HS-5 (cell line): ENCODE data around the gene TRIM69.
A peak's percentile ranks its signal among the peaks of the same experiment; 100 is the strongest.
"Not testable (repeated sequence)": the region's sequence is repeated elsewhere in the genome, so short reads cannot be mapped to it uniquely, and the experiment has no call there.

ENCODE experiments used
- DNase-seq: peaks from one replicate; pipeline ENCODE4 v3.0.0-alpha.2; 2012; ENCODE audit warnings: low read depth

The TRIM69 gene

DNA sequence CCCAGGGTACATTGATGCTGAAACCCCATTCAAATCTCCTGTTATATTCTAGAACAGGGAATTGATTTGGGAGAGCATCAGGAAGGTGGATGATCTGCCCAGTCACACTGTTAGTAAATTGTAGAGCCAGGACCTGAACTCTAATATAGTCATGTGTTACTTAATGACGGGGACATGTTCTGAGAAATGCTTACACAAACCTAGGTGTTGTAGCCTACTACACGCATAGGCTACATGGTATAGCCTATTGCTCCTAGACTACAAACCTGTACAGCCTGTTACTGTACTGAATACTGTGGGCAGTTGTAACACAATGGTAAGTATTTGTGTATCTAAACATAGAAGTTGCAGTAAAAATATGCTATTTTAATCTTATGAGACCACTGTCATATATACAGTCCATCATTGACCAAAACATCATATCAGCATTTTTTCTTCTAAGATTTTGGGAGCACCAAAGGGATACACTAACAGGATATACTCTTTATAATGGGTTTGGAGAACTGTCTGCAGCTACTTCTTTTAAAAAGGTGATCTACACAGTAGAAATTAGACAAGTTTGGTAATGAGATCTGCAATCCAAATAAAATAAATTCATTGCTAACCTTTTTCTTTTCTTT, 19.2 kb upstream of the TRIM69 start:
- no peak for DNase-seq

DNA sequence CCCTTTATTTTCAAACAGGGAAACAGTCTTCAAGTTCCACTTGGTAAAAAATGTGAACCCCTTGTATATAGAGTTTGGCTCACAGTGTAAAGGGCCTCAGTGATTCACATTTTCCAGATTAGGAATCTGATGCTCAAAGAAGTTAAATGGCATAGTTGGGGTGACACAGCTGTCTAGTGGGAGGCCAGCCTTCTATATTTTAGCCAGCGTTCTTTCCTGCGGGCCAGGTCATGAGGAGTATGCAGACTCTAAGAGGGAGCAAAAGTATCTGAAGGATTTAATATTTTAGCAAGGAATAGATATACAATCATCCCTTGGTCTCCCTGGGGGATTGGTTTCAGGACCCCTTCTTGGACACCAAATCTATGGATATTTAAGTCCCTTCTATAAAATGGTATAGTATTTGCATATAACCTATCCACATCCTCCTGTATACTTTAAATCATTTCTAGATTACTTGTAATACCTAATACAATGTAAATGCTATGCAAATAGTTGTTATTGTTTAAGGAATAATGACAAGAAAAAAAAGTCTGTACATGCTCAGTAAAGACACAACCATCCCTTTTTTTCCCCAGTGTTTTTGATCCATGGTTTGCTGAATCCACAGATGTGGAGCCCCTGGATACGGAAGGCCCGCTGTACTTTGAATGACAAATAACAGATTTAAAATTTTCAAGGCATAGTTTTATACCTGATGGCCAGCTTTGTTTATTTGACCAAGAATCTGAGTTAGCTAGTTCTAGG, 18.0 kb upstream of the TRIM69 start:
- no peak for DNase-seq

DNA sequence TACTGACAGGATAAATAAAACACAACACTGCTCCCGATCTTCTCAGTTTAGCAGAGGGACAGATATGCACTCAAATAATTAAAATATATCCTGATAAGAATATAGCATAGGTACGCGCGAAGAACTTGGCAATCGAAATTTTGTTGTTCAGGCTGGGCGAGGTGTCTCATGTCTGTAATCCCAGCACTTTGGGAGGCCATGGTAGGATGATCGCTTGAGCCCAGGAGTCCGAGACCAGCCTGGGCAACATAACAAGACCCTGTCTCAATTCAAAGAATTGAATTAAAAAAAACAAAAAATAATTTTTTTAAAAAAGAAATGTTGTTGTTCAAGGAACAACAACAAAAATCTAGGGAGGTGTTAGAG, 17.4 kb upstream of the TRIM69 start:
- DNase-seq = no peak

DNA sequence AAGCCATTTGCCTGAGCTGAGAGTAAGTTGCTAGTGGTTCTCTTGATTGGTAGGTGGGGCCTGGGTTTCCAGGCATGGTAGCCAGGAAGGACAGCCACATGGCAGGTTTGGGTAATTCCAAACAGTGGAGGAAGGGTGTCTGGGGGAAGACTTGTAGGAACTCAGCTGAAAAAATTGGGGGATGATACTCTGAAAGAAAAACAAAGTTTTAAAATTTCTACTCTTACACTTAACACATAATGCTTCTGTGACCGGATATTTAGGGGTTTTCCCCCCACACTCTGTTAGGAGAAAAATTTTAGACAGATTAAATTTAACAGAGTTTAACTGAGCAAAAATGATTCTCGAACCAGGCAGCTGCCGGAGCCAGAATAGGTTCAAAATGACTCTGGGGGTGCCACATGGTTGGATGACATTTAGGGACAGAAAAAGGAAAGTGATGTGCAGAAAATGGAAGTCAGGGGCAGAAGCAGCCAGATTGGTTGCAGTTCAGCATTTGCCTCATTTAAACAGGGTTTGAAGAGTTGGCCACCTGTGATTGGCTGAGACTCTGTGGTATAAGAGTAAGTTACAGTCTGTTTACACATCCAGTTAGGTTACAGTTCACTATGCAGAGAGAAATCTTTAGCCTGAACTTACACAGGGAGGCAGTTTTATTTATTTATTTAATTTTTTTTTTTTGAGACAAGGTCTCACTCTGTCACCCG, 16.9 kb upstream of the TRIM69 start:
- no peak for DNase-seq

DNA sequence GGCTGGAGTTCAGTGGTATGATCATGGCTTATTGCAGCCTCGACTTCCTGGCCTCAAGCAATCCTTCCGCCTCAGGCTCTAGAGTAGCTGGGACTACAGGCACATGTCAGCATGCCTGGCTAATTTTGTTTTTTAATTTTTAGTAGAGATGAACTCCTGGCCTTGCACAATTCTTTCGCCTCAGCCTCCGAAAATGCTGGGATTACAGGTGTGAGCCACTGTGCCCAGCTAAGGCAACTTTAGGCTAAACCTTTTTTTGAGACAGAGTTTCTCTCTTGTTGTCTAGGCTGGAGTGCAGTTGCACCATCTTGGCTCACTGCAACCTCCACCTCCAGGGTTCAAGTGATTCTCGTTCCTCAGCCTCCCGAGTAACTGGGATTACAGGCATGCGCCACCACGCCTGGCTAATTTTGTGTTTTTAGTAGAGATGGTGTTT, 16.3 kb upstream of the TRIM69 start:
- DNase-seq = not testable (repeated sequence)

DNA sequence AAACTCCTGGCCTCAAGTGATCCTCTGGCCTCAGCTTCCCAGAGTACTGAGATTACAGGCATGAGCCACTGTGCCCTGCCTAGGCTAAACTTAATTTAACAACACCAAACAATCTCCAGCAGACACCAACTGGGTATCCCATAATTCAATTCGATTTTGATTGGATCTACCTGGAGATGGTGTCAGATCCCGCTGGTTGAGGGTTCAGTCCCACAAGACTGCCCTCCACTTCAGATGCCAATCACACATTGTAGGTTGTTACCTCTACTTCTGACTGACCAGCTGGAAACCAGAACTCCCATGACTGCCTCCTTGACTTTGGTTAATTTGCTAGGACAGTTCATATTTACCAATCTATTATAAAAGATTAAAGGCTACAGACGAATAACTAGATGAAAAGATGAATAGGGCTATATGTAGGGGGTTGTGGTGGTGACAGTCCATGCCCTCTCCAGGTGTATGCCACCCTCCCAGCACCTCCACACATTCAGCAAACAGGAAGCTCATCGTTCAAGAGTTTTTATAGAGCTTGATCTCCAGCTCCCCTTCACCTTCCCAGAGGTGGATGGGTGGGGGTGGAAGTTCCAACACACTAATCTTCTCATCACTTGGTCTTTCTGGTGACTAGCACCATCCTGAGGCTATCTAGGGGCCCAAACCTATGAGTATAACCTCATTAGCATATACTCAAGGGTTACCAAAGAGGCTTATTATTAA, 15.7 kb upstream of the TRIM69 start:
- no peak for DNase-seq

DNA sequence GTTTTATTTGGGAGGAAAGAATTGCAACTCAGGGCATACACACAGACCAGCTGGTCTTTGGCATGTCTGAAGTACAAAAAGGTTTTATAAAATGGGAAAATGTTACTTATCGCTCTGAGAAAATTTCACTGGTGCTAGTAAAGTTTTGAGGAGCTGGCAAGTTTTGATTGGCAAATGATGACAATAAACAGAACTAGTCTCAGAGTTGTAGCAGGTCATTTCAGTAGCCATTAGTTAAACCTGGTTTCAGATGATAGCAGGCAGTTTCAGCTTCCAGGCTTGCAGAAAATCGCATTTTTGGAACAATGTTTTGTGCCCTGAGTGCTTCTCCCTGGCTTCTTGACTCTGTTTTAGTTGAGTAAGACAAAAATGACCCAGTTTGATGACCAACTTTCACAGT, 14.3 kb upstream of the TRIM69 start:
- no peak for DNase-seq

DNA sequence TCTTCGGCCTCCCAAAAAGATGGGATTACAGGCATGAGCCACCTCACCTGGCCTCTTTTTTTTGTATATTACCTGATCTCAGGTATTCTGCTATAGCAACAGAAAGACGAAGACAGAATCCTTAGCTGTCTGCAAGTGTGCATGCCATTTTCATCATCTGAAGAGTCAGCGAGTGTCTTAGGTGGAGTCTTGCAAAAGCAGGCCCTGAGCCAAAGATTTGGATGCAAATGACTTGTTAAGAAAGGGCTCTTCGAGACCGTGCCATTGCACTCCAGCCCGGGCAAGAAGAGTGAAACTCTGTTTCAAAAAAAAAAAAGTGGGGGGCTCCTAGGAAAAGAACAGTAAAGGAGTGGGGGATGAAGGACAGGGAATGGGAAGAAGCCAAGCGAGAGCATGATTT, 10.2 kb upstream of the TRIM69 start:
- DNase-seq = no peak

DNA sequence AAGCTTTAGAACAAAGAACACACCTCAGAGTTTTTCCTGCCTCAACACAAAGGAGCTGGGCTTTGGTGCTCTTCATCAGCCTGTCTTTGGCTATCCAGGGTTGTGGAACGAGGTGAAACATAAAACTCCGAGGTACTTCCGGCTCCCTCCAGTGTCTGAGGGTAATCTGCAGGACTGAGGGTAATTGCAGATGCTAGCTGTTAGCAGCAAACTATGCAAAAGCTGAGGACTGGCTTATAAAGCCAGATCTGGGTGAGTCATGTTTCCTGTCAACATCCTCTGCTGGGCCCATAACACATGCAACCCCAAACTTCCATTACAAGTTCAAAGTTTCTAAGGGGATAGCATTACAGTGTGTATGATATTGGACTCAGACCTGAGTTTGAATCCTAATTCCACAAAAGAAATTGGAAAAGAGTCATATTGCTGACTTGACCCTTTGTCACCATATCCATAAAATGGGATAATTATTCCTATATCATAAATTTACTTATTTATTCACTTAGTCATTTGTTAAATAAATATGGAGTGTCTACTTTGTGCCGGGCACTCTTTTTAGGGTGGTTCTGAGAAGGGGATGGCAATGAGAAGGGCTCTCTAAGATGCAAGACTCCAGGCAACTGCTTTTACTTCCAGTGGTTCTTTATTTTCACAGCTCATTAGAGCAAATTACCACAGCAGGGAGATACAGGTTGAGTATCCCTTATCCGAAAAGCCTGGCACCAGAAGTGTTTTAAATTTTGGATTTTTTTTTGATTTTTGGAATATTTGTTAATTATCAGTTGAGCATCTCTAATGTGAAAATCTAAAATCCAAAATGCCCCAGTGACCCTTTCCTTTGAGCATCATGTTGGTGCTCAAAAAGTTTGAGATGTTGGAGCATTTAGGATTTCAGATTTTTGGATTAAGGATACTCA, 9.5 kb upstream of the TRIM69 start:
- peak; percentile 80 for DNase-seq

DNA sequence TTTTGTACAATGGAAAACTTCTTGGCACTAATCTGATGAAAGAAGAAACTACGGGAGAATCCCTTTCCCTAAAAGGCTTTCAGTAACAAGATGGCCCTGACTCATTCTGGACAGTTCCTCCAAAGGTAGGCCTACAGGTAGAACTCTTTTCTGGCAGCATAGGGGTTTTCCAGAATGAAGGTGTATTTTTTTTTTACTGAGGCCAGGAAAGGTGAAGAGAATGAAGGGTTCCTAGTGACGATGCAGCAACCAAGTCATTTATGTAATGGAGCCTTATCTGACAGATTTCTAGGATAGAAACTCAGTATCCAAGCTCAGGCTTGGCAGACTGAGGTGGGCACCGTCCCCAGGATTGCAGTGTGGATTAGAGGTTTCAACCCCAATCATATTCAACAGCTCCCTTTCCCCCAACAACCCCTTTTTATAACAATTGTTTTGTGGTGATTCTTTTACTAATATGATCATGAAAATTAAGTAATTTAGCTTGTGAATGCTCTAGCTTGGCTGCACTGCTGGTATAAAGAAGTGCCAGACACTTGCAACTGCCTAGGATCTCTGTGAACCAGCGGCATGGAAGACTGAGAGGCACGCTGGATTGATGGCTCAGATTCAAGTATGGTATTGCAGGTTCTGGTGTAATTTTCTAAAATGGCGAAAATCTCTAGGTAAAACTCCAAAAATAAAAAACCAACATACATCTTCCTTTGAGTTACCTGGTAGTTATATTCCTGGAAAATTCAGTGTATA, 8.7 kb upstream of the TRIM69 start:
- no peak for DNase-seq

DNA sequence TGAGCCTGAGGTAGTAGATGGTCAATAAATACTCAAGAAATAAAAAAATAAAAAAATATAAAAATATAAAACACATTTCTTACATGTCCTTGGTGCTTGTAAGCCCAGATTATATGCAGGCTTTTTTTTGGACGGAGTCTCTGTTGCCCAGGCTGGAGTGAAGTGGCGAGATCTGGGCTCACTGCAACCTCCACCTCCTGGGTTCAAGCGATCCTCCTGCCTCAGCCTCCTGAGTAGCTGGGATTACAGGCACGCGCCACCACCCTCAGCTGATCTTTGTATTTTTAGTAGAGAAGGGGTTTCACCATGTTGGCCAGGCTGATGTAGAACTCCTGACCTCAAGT, 8.1 kb upstream of the TRIM69 start:
- not testable (repeated sequence) for DNase-seq

DNA sequence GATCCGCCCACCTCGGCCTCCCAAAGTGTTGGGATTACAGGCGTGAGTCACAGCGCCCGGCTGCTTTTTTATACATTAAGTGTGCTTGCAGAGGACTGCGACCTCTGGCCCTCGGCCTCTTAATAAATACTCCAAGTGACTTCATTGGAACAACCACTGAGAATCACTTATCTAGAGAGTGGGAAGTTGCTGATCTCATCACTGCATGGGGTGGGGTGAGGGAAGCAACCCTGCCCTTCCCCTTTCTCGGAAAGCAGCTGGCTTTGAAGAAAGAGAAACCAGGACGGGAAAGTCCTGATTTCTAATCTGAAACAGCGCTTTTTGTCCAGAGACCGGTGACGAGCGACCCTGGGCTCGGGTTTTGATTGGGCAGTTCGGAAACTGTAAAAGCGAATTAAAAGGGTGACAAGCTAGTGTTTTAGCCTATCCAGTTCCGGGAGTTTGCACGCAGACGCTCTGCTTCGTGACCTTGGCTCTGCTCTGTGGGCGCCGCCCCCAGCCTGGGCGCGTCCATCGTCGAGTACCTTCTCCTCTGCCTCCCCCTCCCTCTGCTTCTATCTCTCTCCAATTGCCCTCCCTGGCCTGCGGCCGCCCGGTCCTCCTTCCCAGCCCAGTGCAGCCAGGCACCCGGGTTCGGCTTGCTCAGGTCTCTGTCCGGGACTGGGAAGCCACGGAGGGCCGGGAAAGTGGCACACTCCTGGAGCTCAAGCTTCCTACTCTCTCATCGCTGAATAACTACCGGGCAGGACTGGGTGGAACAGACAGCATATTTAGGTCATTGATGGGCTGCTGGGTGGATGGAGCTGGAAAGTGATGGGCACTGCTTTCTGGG, 7.5 kb upstream of the TRIM69 start:
- DNase-seq = peak; percentile 98

DNA sequence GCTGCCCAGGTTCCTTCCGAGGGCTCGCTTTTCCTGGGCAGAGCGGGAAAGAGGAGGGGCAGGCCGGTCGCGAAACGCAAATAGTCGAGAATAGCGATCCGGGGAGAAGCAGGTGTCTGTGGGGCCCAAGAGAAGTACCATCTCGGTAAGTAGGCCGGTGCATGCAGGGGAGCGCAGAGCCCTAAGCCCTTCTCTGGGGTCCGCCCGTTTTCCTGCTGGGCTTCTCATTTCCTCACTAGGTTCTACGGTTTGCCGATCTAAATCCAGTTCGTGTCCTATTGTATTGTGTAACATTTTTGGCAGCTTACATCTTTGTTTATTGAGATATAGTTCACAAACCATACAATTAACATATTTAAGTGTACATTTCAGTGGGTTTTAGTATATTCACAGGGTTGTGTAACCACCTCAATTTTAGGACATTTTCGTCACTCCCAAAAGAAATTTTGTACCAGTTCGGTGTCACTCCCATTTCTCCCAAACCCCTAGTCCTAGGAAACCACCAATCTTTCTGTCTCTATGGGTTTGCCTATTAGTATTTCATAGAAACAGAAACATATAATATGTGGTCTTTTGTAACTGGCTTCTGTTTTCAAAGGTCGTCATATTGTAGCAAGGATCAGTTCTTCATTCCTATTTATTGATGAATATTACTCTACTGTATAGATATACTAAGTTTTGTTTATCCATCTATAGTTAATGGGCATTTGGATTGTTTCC, 6.8 kb upstream of the TRIM69 start:
- no peak for DNase-seq

DNA sequence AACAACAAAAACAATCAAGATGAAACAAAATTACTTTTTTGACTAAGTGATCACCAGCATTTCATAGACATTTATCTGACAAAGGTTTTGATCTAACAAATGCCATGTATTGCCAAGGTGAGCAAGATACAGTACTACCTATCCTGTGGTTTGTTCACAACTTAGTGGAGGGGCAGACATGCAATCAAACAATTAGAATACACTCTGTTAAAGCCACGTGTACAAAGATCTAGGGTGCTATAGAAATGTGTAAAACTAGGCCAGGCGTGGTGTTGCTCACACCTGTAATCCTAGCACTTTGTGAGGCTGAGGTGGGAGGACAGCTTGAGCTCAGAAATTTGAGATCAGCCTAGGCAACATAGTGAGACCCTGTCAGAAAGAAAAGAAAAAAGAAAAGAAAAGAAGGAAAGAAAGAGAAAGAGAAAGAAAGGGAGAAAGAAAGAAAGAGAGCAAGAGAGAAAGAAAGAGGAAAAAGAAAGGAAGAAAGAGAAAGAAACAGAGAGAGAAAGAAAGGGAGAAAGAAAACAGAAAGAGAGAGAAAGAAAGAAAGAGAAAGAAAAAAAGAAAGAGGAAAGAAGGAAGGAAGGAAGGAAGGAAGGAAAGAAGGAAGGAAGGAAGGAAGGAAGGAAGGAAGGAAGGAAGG, 1.4 kb upstream of the TRIM69 start:
- DNase-seq = no peak

DNA sequence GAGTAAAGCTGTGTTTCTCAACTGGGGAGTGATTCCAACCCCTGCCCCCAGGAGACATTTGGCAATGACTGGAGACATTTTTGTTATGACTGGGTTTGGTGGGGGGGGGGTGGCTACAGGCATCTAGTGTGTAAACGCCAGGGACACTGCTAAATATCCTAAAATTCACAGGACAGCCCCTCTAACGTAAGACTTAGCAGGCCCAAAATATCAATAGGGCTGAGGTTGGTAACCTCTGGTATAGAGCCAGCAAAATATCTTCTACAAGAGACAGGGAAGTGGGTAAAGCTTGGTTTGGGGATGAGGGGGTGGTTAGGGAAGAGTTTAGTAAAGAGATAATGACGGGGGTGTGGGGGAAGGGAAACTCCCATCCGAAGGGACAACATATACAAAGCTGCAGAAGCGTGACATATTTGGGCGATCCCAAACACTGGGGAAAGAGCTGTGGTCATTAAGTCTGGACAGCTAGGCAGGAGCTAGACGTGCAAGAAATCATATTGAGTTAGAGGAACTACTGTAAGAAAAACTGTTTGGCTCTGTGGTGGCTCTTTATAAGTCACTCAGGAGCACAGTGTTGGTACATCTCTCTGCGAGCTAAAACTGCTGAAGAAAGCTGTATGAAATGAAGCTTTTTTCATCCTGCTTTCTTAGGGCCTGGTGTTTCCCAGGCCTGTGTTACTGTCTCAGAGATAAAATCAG, 697 bp upstream of the TRIM69 start:
- no peak for DNase-seq

DNA sequence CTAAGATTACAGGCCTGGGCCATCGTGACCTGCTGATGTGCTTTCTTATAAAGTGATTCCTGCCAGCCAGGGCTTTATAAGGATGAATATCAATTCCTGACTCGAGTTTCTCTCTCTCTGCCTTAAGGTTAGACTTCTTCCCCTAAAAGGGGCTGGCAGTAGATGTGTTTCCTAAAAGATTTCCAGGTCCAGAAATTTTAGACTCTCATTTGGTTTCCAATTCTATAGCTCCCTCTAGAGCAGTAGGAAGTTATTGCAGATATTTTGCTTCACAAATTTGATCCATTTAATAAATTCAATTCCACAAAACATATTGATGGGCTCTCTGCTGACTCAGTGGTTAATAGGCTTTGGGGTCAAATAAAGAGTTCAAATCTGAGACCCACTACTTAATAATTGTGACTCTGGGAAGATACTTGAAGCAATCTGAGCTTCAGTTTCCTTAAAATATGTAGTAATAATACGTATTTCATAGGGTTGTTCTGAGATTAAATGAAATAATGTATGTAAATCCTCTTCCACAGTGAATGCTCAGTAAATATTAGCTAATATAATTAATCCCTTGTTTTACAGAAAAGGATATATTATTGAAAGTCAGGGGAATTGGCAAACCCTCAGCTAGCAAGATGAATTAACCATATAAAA, 2.1 kb downstream of the TRIM69 start:
- peak; percentile 41 for DNase-seq

DNA sequence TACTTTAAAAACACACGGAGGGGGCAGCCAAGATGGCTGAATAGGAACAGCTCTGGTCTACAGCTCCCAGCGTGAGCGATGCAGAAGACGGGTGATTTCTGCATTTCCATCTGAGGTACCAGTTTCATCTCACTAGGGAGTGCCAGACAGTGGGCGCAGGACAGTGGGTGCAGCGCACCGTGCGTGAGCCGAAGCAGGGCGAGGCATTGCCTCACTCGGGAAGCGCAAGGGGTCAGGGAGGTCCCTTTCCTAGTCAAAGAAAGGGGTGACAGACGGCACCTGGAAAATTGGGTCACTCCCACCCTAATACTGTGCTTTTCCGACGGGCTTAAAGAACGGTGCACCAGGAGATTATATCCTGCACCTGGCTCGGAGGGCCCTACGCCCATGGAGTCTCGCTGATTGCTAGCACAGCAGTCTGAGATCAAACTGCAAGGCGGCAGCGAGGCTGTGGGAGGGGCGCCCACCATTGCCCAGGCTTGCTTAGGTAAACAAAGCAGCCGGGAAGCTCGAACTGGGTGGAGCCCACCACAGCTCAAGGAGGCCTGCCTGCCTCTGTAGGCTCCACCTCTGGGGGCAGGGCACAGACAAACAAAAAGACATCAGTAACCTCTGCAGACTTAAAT, 3.0 kb downstream of the TRIM69 start:
- not testable (repeated sequence) for DNase-seq
